HepG2 (cell line): ENCODE results near the gene UPB1. TPM values are rescaled to one million over a fixed set of nuclear protein-coding genes. Genes with fewer than 3 reads are reported as not detected.

Experiments
- ATAC-seq: fragments of 200-7000 bp; cut with Tn5 transposase; 3 replicates; pipeline ENCODE4 v1.9.1; 2020; ENCODE audit warnings: mild to moderate bottlenecking, moderate library complexity
- BruUV-seq: library from RNA; stranded (reverse); fragments of 400-500 nt; replicated peaks from 2 replicates; lab custom pipeline; 2021; lab: Mats Ljungman, UMichigan
- CTCF ChIA-PET: fragments of 300-600 bp; formaldehyde crosslinking; extraction: SDS; loops from one replicate; lab custom pipeline; 2021; ENCODE audit warnings: low total read pairs, inconsistent platforms, low intra/inter-chr PET ratio; lab: Yijun Ruan, JAX
- POLR2A ChIA-PET: fragments of 350-600 bp; sonication (Branson Sonifier 250); formaldehyde crosslinking; loops from one replicate; lab custom pipeline; 2020; ENCODE audit warnings: antibody characterized with exemption, inconsistent platforms; lab: Yijun Ruan, JAX
- DNase-seq: peaks from one replicate; pipeline ENCODE4 v3.0.0-alpha.2; 2015; ENCODE audit warnings: low spot score
- FAIRE-seq: peaks from 3 replicates; lab custom pipeline; 2011; peaks lifted over from hg19 to GRCh38; lab: Jason Lieb, UNC
- H2AFZ ChIP-seq: one replicate; pipeline ENCODE4 v1.6.1; 2011; ENCODE audit warnings: low read length, inconsistent platforms
- H3K27ac ChIP-seq: fragments of 300-600 bp; 3 replicates; pipeline ENCODE4 v1.8.0; 2011; ENCODE audit warnings: mixed run types, mild to moderate bottlenecking, mixed read lengths, low read length, inconsistent platforms; ENCODE audit not compliant: insufficient read depth; ENCODE audit errors: extremely low read length
- H3K27me3 ChIP-seq, 2 experiments: fragments of 200-600 bp in 1 of 2; 2 replicates in 1 of 2; 3 replicates in 1 of 2; pipeline versions ENCODE4 v1.6.0 to v1.8.0; 2011; ENCODE audit warnings: low read length in 2 of 2, mild to moderate bottlenecking in 2 of 2, moderate library complexity in 2 of 2, inconsistent platforms in 1 of 2; ENCODE audit not compliant: insufficient read depth in 2 of 2, control insufficient read depth in 1 of 2
- H3K36me3 ChIP-seq, 2 experiments: fragments of 200-600 bp in 1 of 2; replicated peaks in 1 of 2; 2 replicates in 1 of 2; 3 replicates in 1 of 2; pipeline versions ENCODE4 v1.5.1 to v1.8.0; 2011; ENCODE audit warnings: low read length in 2 of 2, inconsistent platforms in 1 of 2; ENCODE audit not compliant: insufficient read depth in 2 of 2, control insufficient read depth in 1 of 2
- H3K4me1 ChIP-seq: 2 replicates; pipeline ENCODE4 v1.5.1; 2012; ENCODE audit warnings: low read length, inconsistent platforms; ENCODE audit not compliant: insufficient read depth
- H3K4me2 ChIP-seq: 2 replicates; pipeline ENCODE4 v1.6.0; 2011; ENCODE audit warnings: low read depth, low read length, inconsistent platforms
- H3K4me3 ChIP-seq, 3 experiments: fragments of 200-600 bp in 1 of 3; sonication (generic), shearing (Covaris generic) in 1 of 3; replicated peaks in 1 of 3; 2 replicates each; pipeline ENCODE4 v1.5.1; 2011 to 2016; ENCODE audit warnings: low read length in 3 of 3, inconsistent platforms in 2 of 3, low read depth in 2 of 3, mild to moderate bottlenecking in 2 of 3, control low read depth in 1 of 3, mixed read lengths in 1 of 3; ENCODE audit not compliant: insufficient read depth in 1 of 3
- H3K79me2 ChIP-seq: one replicate; pipeline ENCODE4 v1.6.1; 2011; ENCODE audit warnings: low read length, inconsistent platforms; ENCODE audit not compliant: insufficient read depth
- H3K9ac ChIP-seq: 2 replicates; pipeline ENCODE4 v1.6.0; 2011; ENCODE audit warnings: mild to moderate bottlenecking, low read depth, low read length, inconsistent platforms; ENCODE audit not compliant: insufficient read depth
- H3K9me3 ChIP-seq: 2 replicates; pipeline ENCODE4 v1.5.1; 2012; ENCODE audit warnings: mild to moderate bottlenecking, low read length
- H4K20me1 ChIP-seq: 2 replicates; pipeline ENCODE4 v1.6.0; 2011; ENCODE audit warnings: inconsistent platforms, mild to moderate bottlenecking, low read length, moderate library complexity; ENCODE audit not compliant: insufficient read depth
- FOXK2 ChIP-seq: fragments of 450-650 bp; IDR thresholded peaks from 2 replicates; pipeline ENCODE4 v1.6.1; 2016
- FUBP1 ChIP-seq: sonication (generic); formaldehyde crosslinking; IDR thresholded peaks from 2 replicates; pipeline ENCODE4 v1.5.1; 2020; ENCODE audit warnings: missing genetic modification reagents, mild to moderate bottlenecking, borderline replicate concordance
- HIVEP1 ChIP-seq: sonication (generic); formaldehyde crosslinking; IDR thresholded peaks from 2 replicates; pipeline ENCODE4 v1.4.0; 2020; ENCODE audit warnings: mild to moderate bottlenecking, missing genetic modification reagents
- IRF9 ChIP-seq: sonication (generic); formaldehyde crosslinking; IDR thresholded peaks from 2 replicates; pipeline ENCODE4 v1.8.0; 2022; ENCODE audit warnings: missing genetic modification reagents, mild to moderate bottlenecking, borderline replicate concordance
- NPAS2 ChIP-seq: sonication (generic); formaldehyde crosslinking; IDR thresholded peaks from 2 replicates; pipeline ENCODE4 v1.8.0; 2022; ENCODE audit warnings: mild to moderate bottlenecking, missing genetic modification reagents, borderline replicate concordance
- PREB ChIP-seq: sonication (generic); formaldehyde crosslinking; IDR thresholded peaks from 2 replicates; pipeline ENCODE4 v1.4.0; 2020; ENCODE audit warnings: missing genetic modification reagents
- RBFOX2 ChIP-seq: fragments of 200-400 bp; formaldehyde crosslinking; IDR thresholded peaks from 2 replicates; pipeline ENCODE4 v1.6.1; 2017; ENCODE audit warnings: low read depth, mild to moderate bottlenecking, low read length
- ZNF263 ChIP-seq: sonication (generic); formaldehyde crosslinking; IDR thresholded peaks from 2 replicates; pipeline ENCODE4 v1.4.0; 2020; ENCODE audit warnings: missing genetic modification reagents
- ZNF343 ChIP-seq: sonication (generic); formaldehyde crosslinking; IDR thresholded peaks from 2 replicates; pipeline ENCODE4 v1.4.0; 2020; ENCODE audit warnings: mild to moderate bottlenecking, missing genetic modification reagents
- ZNF562 ChIP-seq: sonication (generic); formaldehyde crosslinking; IDR thresholded peaks from 2 replicates; pipeline ENCODE4 v1.8.0; 2022; ENCODE audit warnings: missing genetic modification reagents, borderline replicate concordance
- WGBS: methylation state at CpG from one replicate; pipeline ENCODE4 v1.1.6; 2017; ENCODE audit warnings: low lambda C conversion rate; 5-methylcytosine and 5-hydroxymethylcytosine counted together
- in situ Hi-C: cut with HindIII; loops from 2 replicates; pipeline ENCODE4 v1.10.0; 2017; ENCODE audit warnings: low pct_unique_long_range_greater_than_20kb; ENCODE audit not compliant: extremely low pct_ligation_motif_present
- intact Hi-C: fragments of 100-400 bp; cut with micrococcal nuclease; formaldehyde crosslinking; loops from one replicate; pipeline ENCODE4 v1.10.0; 2022; ENCODE audit not compliant: unreplicated experiment
- polyA plus RNA-seq, 8 experiments: library from polyadenylated mRNA; depleted of rRNA in 3 of 8; stranded (reverse) in 7 of 8; unstranded in 1 of 8; fragments of >200 nt; fragmentation: Illumina TruSeq in 4 of 8; extraction: Trizol in 4 of 8; gene quantifications; 2 replicates each; pipeline versions ENCODE4 v1.2.1 to v1.2.3, GENCODE V29; 2011 to 2016; ENCODE audit warnings: low read depth in 4 of 8, missing spikeins in 1 of 8, mixed read lengths in 1 of 8; ENCODE audit not compliant: insufficient read depth in 1 of 8
- total RNA-seq, 5 experiments: library from RNA; depleted of rRNA; stranded (reverse); fragments of >200 nt; fragmentation: Illumina TruSeq; extraction: Trizol; gene quantifications; 2 replicates each; pipeline ENCODE4 v1.2.3, GENCODE V29; 2016; ENCODE audit warnings: low read depth in 1 of 5
- TF ChIP-seq, protein P1 (sequence below): sonication (generic); formaldehyde crosslinking; IDR thresholded peaks from 2 replicates; pipeline ENCODE4 v1.8.0; 2023; ENCODE audit warnings: mild to moderate bottlenecking, missing genetic modification reagents
- TF ChIP-seq, protein P2 (sequence below): sonication (generic); formaldehyde crosslinking; IDR thresholded peaks from 2 replicates; pipeline ENCODE4 v1.5.1; 2020; ENCODE audit warnings: mild to moderate bottlenecking, missing genetic modification reagents, moderate library complexity
- TF ChIP-seq, protein P3 (sequence below): sonication (generic); formaldehyde crosslinking; IDR thresholded peaks from 2 replicates; pipeline ENCODE4 v1.4.0; 2020; ENCODE audit warnings: mild to moderate bottlenecking, missing genetic modification reagents, borderline replicate concordance

The UPB1 gene
- total and polyA plus RNA-seq, 2 of the 13 experiments (the other 11 are each of a cell fraction or from before 2014, with no cell fraction given) = 0.38 to 1.2 TPM

GRCh38 chr22:24496661-24497060 lies 1.5 kb downstream of the UPB1 start (continued):
- TF ChIP-seq, protein P1, sequence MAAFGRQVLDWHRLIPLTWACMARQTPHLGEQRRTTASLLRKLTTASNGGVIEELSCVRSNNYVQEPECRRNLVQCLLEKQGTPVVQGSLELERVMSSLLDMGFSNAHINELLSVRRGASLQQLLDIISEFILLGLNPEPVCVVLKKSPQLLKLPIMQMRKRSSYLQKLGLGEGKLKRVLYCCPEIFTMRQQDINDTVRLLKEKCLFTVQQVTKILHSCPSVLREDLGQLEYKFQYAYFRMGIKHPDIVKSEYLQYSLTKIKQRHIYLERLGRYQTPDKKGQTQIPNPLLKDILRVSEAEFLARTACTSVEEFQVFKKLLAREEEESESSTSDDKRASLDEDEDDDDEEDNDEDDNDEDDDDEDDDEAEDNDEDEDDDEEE (CRISPR knock-in tag) = no peak

DNA sequence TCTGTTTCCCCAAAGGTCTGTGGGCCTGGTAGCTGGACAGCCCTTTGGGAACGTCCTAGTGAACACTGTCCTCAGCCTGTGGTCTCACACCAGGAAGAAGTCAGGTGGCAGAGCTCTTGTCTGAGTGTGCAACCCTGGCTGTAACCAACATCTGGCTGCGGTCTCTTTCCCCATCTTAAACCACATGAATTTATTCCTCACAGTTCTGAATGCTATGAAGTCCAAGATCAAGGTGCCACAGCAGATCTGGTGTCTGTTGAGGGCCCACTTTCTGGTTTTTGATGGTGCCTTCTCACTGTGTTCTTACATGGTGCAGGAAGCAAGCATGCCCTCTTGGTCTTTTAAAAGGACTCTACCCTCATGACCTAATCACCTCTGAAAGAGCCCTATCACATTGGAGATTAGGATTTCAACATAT lies 2.7 kb downstream of the UPB1 start:
- Histone ChIP-seq H3K27ac (no peak overlapping the region), H4K20me1 (no peaks in the 10 kb centered on the region), H3K4me1 (peaks cover 100% of the 10 kb centered on the region), H2AFZ (no peak overlapping the region), H3K9ac (no peak overlapping the region), H3K27me3 (no peaks in the 10 kb centered on the region), H3K4me2 (no peak overlapping the region; the same call in 1 of the 2 replicates), H3K36me3 (no peaks in the 10 kb centered on the region), H3K9me3 (no peaks in the 10 kb centered on the region), H3K4me3 (no peak overlapping the region), H3K79me2 (no peaks in the 10 kb centered on the region)
- ATAC-seq (no peak), FAIRE-seq (no peak), DNase-seq (no peak)
- in situ Hi-C loops = no loop called here
- no TSS peak for BruUV-seq
- ChIA-PET POLR2A (interaction anchor here (0.8 to 3.3 kb wide), 3 partner anchors 9 to 77 kb away, joined by 3 to 20 read pairs (median 5); no protein-coding TSS in a partner anchor), CTCF (no interaction called here)
- intact Hi-C loops = loop anchor here (1.0 kb wide), 1 partner anchor 31 kb away; no protein-coding TSS in a partner anchor
- WGBS = 52% methylated on average over 2 of the region's 2 CpGs
- TF ChIP-seq, protein P2, sequence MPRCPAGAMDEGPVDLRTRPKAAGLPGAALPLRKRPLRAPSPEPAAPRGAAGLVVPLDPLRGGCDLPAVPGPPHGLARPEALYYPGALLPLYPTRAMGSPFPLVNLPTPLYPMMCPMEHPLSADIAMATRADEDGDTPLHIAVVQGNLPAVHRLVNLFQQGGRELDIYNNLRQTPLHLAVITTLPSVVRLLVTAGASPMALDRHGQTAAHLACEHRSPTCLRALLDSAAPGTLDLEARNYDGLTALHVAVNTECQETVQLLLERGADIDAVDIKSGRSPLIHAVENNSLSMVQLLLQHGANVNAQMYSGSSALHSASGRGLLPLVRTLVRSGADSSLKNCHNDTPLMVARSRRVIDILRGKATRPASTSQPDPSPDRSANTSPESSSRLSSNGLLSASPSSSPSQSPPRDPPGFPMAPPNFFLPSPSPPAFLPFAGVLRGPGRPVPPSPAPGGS (CRISPR knock-in tag) = no peak
- TF ChIP-seq RBFOX2 = no peak
- TF ChIP-seq, protein P3, sequence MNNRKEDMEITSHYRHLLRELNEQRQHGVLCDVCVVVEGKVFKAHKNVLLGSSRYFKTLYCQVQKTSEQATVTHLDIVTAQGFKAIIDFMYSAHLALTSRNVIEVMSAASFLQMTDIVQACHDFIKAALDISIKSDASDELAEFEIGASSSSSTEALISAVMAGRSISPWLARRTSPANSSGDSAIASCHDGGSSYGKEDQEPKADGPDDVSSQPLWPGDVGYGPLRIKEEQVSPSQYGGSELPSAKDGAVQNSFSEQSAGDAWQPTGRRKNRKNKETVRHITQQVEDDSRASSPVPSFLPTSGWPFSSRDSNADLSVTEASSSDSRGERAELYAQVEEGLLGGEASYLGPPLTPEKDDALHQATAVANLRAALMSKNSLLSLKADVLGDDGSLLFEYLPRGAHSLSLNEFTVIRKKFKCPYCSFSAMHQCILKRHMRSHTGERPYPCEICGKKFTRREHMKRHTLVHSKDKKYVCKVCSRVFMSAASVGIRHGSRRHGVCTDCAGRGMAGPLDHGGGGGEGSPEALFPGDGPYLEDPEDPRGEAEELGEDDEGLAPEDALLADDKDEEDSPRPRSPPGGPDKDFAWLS (CRISPR knock-in tag) = no peak
- no peak for TF ChIP-seq FOXK2
- TF ChIP-seq ZNF263 = no peak
- no peak for TF ChIP-seq PREB
- TF ChIP-seq ZNF343 (CRISPR knock-in tag) = no peak
- TF ChIP-seq IRF9 (CRISPR knock-in tag) = no peak
- TF ChIP-seq FUBP1 = no peak
- TF ChIP-seq NPAS2 (CRISPR knock-in tag) = no peak
- TF ChIP-seq ZNF562 (CRISPR knock-in tag) = no peak
- TF ChIP-seq HIVEP1 (CRISPR knock-in tag) = no peak
